Central memory CD8-positive, alpha-beta T cell (primary cell): ENCODE data around the gene CCDC81.
A peak's percentile ranks its signal among the peaks of the same experiment; 100 is the strongest.
"Not testable (repeated sequence)": the region's sequence is repeated elsewhere in the genome, so short reads cannot be mapped to it uniquely, and the experiment has no call there.

Source experiments
- ATAC-seq: fragments of 150-1000 bp; cut with Tn5 transposase; replicated peaks from 2 replicates; pipeline ENCODE4 v1.10.0; 2022; ENCODE audit warnings: mild to moderate bottlenecking, moderate FRiP score, moderate number of reproducible peaks; ENCODE audit not compliant: poor library complexity, severe bottlenecking; ENCODE audit errors: extremely low read depth
- DNase-seq, 2 donors: peaks; one replicate each; pipeline ENCODE4 v3.0.0; 2021; ENCODE audit warnings: low spot score in 2 of 2
- H3K27ac Mint-ChIP-seq: one replicate; pipeline ENCODE4 v1.8.0; 2022; ENCODE audit warnings: low read depth, mild to moderate bottlenecking, moderate library complexity, mixed read lengths
- H3K27me3 Mint-ChIP-seq: one replicate; pipeline ENCODE4 v1.8.0; 2022; ENCODE audit warnings: mixed read lengths
- H3K36me3 Mint-ChIP-seq: one replicate; pipeline ENCODE4 v1.8.0; 2022; ENCODE audit warnings: mild to moderate bottlenecking, moderate library complexity, mixed read lengths; ENCODE audit not compliant: insufficient read depth
- H3K4me1 Mint-ChIP-seq: one replicate; pipeline ENCODE4 v1.8.0; 2022; ENCODE audit warnings: mixed read lengths
- H3K4me3 Mint-ChIP-seq: one replicate; pipeline ENCODE4 v1.8.0; 2022; ENCODE audit warnings: mild to moderate bottlenecking, moderate library complexity, mixed read lengths
- H3K9me3 Mint-ChIP-seq: one replicate; pipeline ENCODE4 v1.8.0; 2022; ENCODE audit warnings: mixed read lengths

CCDC81 gene

DNA sequence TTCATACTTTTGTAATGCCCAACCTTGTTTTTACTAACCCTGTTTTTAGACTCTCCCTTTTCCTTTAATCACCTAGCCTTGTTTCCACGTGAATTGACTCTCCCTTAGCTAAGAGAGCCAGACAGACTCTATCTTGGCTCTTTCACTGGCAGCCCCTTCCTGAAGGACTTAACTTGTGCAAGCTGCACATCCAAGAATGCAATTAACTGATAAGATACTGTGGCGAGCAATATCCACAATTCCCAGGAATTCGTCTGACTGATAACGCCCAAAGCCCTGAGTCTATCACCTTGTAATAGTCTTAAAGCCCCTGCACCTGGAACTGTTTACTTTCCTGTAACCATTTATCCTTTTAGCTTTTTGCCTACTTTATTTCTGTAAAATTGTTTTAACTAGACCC is 48.8 kb downstream of the CCDC81 start:
- H3K4me3 Mint-ChIP-seq, H3K27ac Mint-ChIP-seq, H3K4me1 Mint-ChIP-seq, DNase-seq, H3K9me3 Mint-ChIP-seq, H3K36me3 Mint-ChIP-seq, ATAC-seq, H3K27me3 Mint-ChIP-seq: not testable (repeated sequence)

DNA sequence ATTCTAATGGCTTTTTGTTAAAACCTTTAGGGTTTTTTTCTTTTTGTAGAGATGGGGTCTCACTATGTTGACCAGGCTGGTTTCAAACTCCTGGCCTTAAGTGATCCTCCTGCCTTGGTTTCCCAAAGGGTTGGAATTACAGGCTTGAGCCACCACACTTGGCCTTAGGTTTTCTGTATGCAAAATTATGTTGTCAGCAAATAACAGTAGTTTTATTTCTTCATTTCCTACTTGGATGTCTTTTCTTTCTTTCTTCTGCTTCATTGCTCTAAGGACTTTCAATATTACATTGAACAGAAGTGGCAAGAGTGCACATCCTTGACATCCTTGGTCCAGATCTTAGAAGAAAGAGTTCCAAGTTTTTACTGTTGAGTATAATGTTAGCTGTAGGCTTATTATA is 52.8 kb downstream of the CCDC81 start:
- H3K4me3 Mint-ChIP-seq: no peak overlapping the region
- no peaks in the 10 kb centered on the region for H3K9me3 Mint-ChIP-seq
- no peaks in the 10 kb centered on the region for H3K4me1 Mint-ChIP-seq
- no peaks in the 10 kb centered on the region for H3K27me3 Mint-ChIP-seq
- DNase-seq: no peak
- ATAC-seq: no peak
- H3K27ac Mint-ChIP-seq: no peak overlapping the region
- peaks cover 2% of the 10 kb centered on the region for H3K36me3 Mint-ChIP-seq

DNA sequence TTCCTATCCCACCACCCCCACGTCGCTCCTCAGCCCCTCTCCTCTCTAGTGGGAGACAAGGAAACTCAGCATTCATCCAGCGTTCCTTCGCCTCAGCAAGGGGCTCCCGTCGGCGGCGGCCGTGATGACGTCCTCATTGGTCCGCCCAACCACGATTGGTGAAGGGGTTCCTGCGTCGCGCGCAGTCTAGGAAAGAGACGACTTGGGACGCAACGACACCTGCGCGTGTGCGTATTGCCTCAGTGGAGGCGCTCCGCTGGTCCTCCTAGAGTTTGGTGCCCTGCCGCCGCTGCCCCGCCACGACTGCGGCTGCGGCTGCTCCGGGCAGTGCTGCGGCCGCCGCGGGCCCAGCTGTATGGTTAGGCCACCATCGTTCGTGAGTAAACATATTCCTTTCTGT is 56.6 kb downstream of the CCDC81 start:
- no peak overlapping the region for H3K27ac Mint-ChIP-seq
- peaks cover 4% of the 10 kb centered on the region for H3K36me3 Mint-ChIP-seq
- ATAC-seq (no peak), DNase-seq (no peak)
- no peaks in the 10 kb centered on the region for H3K9me3 Mint-ChIP-seq
- peak overlapping the region; percentile 14 for H3K4me3 Mint-ChIP-seq
- H3K27me3 Mint-ChIP-seq: no peaks in the 10 kb centered on the region
- no peaks in the 10 kb centered on the region for H3K4me1 Mint-ChIP-seq

DNA sequence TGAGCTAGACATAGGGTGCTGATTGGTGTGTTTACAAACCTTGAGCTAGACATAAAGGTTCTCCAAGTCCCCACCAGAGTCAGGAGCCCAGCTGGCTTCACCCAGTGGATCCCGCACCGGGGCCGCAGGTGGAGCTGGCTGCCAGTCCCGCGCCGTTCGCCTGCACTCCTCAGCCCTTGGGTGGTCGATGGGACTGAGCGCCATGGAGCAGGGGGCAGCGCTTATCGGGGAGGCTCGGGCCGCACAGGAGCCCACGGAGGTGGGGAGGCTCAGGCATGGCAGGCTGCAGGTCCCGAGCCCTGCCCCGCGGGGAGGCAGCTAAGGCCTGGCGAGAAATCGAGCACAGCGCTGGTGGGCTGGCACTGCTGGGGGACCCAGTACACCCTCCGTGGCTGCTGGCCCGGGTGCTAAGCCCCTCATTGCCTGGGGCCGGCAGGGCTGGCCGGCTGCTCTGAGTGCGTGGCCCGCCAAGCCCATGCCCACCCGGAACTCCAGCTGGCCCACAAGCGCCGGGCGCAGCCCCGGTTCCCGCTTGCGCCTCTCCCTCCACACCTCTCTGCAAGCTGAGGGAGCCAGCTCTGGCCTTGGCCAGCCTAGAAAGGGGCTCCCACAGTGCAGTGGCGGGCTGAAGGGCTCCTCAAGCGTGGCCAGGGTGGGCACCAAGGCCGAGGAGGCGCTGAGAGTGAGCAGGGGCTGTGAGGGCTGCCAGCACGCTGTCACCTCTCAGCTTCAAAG is 58.8 kb downstream of the CCDC81 start:
- not testable (repeated sequence) for H3K9me3 Mint-ChIP-seq, H3K27me3 Mint-ChIP-seq, ATAC-seq, H3K27ac Mint-ChIP-seq, DNase-seq, H3K4me3 Mint-ChIP-seq, H3K36me3 Mint-ChIP-seq, H3K4me1 Mint-ChIP-seq

DNA sequence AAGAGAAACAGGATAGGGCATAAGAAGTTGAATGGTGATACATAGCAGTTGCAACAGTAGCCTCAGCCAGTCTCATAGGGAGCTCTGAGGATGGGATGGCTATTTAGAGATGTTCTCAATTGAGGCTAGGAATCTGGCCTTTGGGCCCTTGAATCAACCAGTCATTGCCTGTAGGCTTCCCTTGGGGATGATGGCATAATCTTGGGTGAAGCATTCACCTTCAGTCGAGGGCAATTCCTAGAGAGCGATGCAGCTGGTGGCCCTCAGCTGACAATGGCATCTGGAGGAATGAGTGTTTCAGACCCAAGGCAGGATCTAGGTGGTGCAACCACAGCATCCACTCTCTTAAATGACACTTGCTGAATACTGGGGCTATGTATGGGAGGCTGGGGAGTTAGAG is 61.0 kb downstream of the CCDC81 start:
- H3K36me3 Mint-ChIP-seq: peaks cover 4% of the 10 kb centered on the region
- no peak for DNase-seq
- H3K27me3 Mint-ChIP-seq: no peaks in the 10 kb centered on the region
- H3K27ac Mint-ChIP-seq: no peak overlapping the region
- no peaks in the 10 kb centered on the region for H3K9me3 Mint-ChIP-seq
- no peak for ATAC-seq
- H3K4me1 Mint-ChIP-seq: no peaks in the 10 kb centered on the region
- H3K4me3 Mint-ChIP-seq: no peak overlapping the region

DNA sequence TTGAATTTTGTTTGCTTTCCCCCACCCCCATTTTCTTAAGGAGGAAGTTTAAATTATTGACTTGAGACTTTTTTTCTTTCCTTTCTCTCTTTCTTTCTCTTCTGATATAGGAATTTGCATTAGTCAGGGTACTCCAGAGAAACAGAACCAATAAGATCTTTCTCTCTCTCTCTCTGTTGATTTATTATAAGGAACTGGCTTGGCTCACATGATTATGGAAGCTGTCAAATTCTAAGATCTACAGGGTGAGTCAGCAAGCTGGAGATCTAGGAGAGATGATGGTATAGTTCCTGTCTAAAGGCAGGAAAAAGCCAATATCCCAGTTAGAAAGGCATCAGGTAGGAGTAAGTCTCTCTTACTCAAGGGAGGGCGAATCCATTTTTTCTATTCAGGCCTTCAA is 64.0 kb downstream of the CCDC81 start:
- ATAC-seq (no peak), DNase-seq (no peak)
- H3K27ac Mint-ChIP-seq: no peak overlapping the region
- H3K4me1 Mint-ChIP-seq: no peaks in the 10 kb centered on the region
- H3K36me3 Mint-ChIP-seq: no peaks in the 10 kb centered on the region
- H3K27me3 Mint-ChIP-seq: no peaks in the 10 kb centered on the region
- no peaks in the 10 kb centered on the region for H3K9me3 Mint-ChIP-seq
- H3K4me3 Mint-ChIP-seq: no peak overlapping the region

DNA sequence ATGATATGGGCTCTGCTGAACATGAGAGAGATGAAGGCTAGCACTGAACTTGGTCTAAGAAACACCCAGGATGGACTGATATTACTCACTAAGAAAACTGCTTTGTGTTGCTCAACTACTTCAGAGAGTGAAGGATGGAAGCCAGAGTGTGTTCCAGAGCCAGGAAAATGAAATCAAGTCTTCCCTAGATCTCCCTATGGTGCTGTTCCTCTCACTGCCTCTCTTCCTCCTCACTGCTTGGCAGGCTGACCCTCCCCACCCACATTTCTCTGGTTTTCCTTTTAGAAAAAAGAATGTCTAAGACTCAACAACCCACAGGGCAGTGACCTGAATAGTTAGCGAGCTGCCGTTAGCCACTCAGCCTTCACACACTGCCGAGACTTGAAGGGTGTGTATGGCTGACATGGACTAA is 65.6 kb downstream of the CCDC81 start:
- Mint-ChIP-seq H3K4me1 (no peaks in the 10 kb centered on the region), H3K9me3 (no peaks in the 10 kb centered on the region), H3K4me3 (no peak overlapping the region), H3K36me3 (no peaks in the 10 kb centered on the region), H3K27me3 (no peaks in the 10 kb centered on the region), H3K27ac (no peak overlapping the region)
- ATAC-seq (no peak), DNase-seq (no peak)

DNA sequence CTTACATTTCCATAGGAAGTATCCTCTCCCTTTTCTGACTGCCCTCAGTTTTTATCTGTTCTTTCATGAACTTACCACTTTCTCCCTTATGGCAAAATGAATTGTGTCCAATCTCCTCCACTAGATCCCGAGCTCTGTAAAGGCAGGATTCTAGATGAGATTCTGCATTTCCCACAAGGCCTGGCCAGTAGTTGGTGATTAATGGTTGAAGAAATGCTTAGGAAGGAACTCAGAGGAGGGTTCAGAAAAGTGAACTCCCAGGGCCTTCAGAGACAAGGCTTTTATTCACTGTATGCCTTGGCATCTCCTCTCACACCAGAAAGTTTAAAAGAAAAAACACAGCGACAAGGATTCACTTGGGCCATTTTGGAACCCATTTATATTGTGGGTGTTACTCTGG is 66.2 kb downstream of the CCDC81 start:
- no peaks in the 10 kb centered on the region for H3K4me1 Mint-ChIP-seq
- no peaks in the 10 kb centered on the region for H3K9me3 Mint-ChIP-seq
- H3K27ac Mint-ChIP-seq: no peak overlapping the region
- DNase-seq: no peak
- ATAC-seq: no peak
- H3K36me3 Mint-ChIP-seq: no peaks in the 10 kb centered on the region
- no peak overlapping the region for H3K4me3 Mint-ChIP-seq
- no peaks in the 10 kb centered on the region for H3K27me3 Mint-ChIP-seq

DNA sequence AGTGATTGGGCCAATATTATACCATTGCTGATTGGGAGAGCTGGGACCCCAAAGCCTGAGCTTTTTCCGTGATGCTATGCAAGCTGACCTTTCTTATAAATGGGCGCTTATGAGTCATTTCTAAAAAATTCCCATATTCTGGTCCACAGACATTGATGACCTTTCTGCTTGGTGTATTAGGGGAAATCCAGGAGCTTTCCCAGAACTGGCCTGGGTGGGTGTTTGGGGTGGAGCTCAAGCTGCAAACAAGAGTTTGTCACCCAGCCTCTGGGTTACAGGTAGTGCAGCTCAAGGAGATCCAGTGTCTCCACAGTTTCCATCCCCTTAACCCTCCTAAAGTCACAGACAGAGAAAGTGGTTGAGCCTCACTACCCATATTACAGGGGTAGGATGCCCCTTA is 67.7 kb downstream of the CCDC81 start:
- Mint-ChIP-seq H3K27me3 (no peaks in the 10 kb centered on the region), H3K4me1 (no peaks in the 10 kb centered on the region), H3K4me3 (no peak overlapping the region), H3K9me3 (no peaks in the 10 kb centered on the region), H3K27ac (no peak overlapping the region), H3K36me3 (no peaks in the 10 kb centered on the region)
- ATAC-seq (no peak), DNase-seq (no peak)

DNA sequence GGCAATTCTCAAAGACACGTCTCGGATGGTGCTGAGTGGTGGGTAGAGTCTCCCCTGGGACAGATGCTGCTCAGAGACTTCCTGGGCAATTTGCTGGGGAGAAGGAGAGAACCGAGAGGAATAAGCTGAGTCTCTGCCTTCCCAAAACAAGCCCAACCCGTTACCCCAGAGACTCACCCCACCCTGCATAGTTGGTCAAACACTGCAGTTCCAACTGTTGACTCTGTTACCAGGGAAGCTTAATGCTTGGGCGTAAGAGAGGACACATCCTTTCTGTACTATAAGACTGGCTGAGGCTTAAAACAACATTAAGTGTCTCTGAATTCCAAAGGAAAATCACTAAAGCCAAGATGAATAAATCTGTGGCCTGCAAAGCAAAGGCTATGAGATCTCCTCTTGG is 68.1 kb downstream of the CCDC81 start:
- Mint-ChIP-seq H3K4me1 (no peaks in the 10 kb centered on the region), H3K27ac (no peak overlapping the region), H3K27me3 (no peaks in the 10 kb centered on the region), H3K36me3 (no peaks in the 10 kb centered on the region), H3K9me3 (no peaks in the 10 kb centered on the region), H3K4me3 (no peak overlapping the region)
- ATAC-seq (no peak), DNase-seq (no peak)

DNA sequence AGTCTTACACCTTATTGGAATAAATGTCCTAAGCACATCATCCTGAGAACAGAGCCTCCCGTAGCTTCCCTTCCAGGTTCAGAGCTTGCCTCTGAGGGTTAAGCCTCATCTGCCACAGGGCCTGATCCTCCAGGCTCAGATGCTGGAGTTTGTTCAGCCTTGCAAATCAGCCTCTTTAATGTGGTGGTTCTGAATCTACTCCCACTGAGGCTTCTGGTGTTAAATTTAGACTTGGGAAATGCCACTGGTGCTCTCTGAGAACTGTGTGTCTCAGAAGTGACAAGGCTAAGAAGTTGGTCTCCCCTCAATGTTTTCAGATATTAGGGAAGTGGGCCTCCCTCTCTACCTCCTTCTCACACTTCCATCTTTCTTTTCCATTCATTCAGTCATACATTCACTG is 68.7 kb downstream of the CCDC81 start:
- H3K36me3 Mint-ChIP-seq: no peaks in the 10 kb centered on the region
- H3K4me1 Mint-ChIP-seq: no peaks in the 10 kb centered on the region
- DNase-seq (no peak), ATAC-seq (no peak)
- no peak overlapping the region for H3K27ac Mint-ChIP-seq
- H3K4me3 Mint-ChIP-seq: no peak overlapping the region
- no peaks in the 10 kb centered on the region for H3K9me3 Mint-ChIP-seq
- H3K27me3 Mint-ChIP-seq: no peaks in the 10 kb centered on the region

DNA sequence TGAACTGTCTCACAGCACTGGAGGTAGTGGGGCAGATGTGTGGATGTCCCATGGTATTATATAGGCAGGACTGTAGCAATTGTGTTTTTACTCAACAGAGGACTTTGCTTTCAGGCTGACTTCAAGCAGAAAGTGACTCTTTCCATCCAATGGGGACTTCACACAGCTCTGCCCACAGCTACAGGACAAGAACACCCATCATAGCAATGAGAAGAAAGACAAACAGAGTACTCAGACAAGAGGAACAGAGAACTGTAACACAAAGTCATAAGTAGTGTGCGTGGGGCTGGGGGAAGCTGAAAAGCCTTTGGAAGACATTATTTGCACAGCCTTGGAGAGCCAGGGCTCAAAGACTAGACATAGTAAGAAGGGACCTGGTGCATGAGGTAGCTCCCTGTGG is 70.3 kb downstream of the CCDC81 start:
- no peaks in the 10 kb centered on the region for H3K4me1 Mint-ChIP-seq
- DNase-seq: no peak
- no peak for ATAC-seq
- no peaks in the 10 kb centered on the region for H3K27me3 Mint-ChIP-seq
- no peaks in the 10 kb centered on the region for H3K36me3 Mint-ChIP-seq
- no peak overlapping the region for H3K27ac Mint-ChIP-seq
- no peaks in the 10 kb centered on the region for H3K9me3 Mint-ChIP-seq
- no peak overlapping the region for H3K4me3 Mint-ChIP-seq

DNA sequence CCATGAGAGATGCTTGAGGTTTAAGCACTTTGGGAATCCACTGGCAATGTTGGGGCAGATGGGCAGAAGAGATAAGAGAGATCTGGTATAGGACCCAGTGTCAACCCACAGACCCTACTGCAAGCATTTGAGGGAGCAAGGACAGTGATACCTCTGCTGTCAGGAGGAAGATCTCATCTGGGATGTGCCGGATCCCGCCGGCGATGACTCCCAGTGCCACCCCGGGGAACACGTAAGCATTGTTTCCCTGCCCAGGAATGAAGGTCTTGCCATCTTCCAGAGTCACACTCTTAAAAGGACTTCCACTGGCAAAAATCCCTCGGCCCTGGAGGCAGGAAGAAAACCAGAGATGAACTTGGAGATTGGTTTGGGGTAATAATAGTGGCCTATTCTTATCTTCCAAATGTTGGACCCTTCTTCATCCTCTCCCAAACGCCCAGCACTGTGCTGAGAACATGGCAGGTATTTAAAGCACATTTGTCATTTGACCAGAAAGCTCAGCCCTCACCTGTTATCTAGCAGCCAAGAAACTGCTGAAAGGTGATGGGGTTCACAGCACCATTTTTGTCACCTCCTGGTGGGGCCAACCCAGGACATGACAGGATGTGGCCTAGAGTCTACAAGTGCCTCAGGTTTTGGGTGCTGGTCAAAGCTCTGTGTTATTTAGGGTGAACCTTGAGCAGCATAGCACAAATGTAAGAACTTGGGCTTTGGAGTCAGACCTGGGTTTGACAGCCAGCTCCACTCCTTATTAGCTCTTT is 71.7 kb downstream of the CCDC81 start:
- Mint-ChIP-seq H3K36me3 (no peaks in the 10 kb centered on the region), H3K27ac (no peak overlapping the region), H3K27me3 (no peaks in the 10 kb centered on the region), H3K4me3 (no peak overlapping the region), H3K9me3 (no peaks in the 10 kb centered on the region), H3K4me1 (no peaks in the 10 kb centered on the region)
- no peak for DNase-seq
- no peak for ATAC-seq
